ENCODE results near the gene DBT. TPM values are rescaled to one million over a fixed set of nuclear protein-coding genes. Genes with fewer than 3 reads are reported as not detected.
"Not testable (repeated sequence)": the region's sequence is repeated elsewhere in the genome, so short reads cannot be mapped to it uniquely, and the experiment has no call there.

Gene DBT
- total RNA-seq, 3 donors from 2014 or later: 12.4 to 20.7 (median 14.6) TPM

GRCh38 chr1:100219883-100220282 is 29.8 kb downstream of the DBT start:
- intact Hi-C loops (cut with DNase I, micrococcal nuclease): no loop called here
- no peaks in the 10 kb centered on the region for H3K4me1 ChIP-seq (ENCODE audit: low read depth)
- ATAC-seq: no peak
- H3K4me3 ChIP-seq: no peak overlapping the region
- no peaks in the 10 kb centered on the region for H3K36me3 ChIP-seq (ENCODE audit: low read depth)
- H3K9me3 ChIP-seq: no peaks in the 10 kb centered on the region
- DNase-seq: no peak
- no peak for TF ChIP-seq CTCF (IDR thresholded peaks at IDR 0.05)

- Histone ChIP-seq H3K4me1 (ENCODE audit: low read depth) (no peaks in the 10 kb centered on the region), H3K36me3 (ENCODE audit: low read depth) (no peaks in the 10 kb centered on the region), H3K4me3 (no peak overlapping the region), H3K9me3 (no peaks in the 10 kb centered on the region)
- DNase-seq (no peak), ATAC-seq (no peak)
- no peak for TF ChIP-seq CTCF (IDR thresholded peaks at IDR 0.05)
- intact Hi-C loops (cut with DNase I, micrococcal nuclease): no loop called here
Observed at GRCh38 chr1:100219457-100219856, 30.2 kb downstream of the DBT start.

- intact Hi-C loops (cut with DNase I, micrococcal nuclease): no loop called here
- no peak for DNase-seq
- no peak for ATAC-seq
- H3K36me3 ChIP-seq (ENCODE audit: low read depth): no peaks in the 10 kb centered on the region
- H3K4me3 ChIP-seq: no peak overlapping the region
- no peaks in the 10 kb centered on the region for H3K9me3 ChIP-seq
- no peak for TF ChIP-seq CTCF (IDR thresholded peaks at IDR 0.05)
- H3K4me1 ChIP-seq (ENCODE audit: low read depth): no peaks in the 10 kb centered on the region
Observed at GRCh38 chr1:100217834-100218233, 31.8 kb downstream of the DBT start.

GRCh38 chr1:100215101-100215500 is 34.5 kb downstream of the DBT start:
- DNase-seq (no peak), ATAC-seq (no peak)
- intact Hi-C loops (cut with DNase I, micrococcal nuclease): no loop called here
- TF ChIP-seq CTCF (IDR thresholded peaks at IDR 0.05): no peak
- Histone ChIP-seq H3K4me3 (no peak overlapping the region), H3K9me3 (no peaks in the 10 kb centered on the region), H3K36me3 (ENCODE audit: low read depth) (no peaks in the 10 kb centered on the region), H3K4me1 (ENCODE audit: low read depth) (no peaks in the 10 kb centered on the region)

GRCh38 chr1:100213141-100213540 is 36.5 kb downstream of the DBT start:
- no peaks in the 10 kb centered on the region for H3K9me3 ChIP-seq
- no peak for ATAC-seq
- no peak for TF ChIP-seq CTCF (IDR thresholded peaks at IDR 0.05)
- H3K4me3 ChIP-seq: no peak overlapping the region
- DNase-seq: no peak
- no peaks in the 10 kb centered on the region for H3K4me1 ChIP-seq (ENCODE audit: low read depth)
- intact Hi-C loops (cut with DNase I, micrococcal nuclease): no loop called here
- H3K36me3 ChIP-seq (ENCODE audit: low read depth): no peaks in the 10 kb centered on the region

GRCh38 chr1:100206301-100206700 is 43.3 kb downstream of the DBT start:
- intact Hi-C loops (cut with DNase I, micrococcal nuclease): no loop called here
- Histone ChIP-seq H3K4me1 (ENCODE audit: low read depth) (no peaks in the 10 kb centered on the region), H3K36me3 (ENCODE audit: low read depth) (no peaks in the 10 kb centered on the region), H3K4me3 (no peak overlapping the region), H3K9me3 (peaks cover 5% of the 10 kb centered on the region)
- ATAC-seq: no peak
- no peak for TF ChIP-seq CTCF (IDR thresholded peaks at IDR 0.05)
- DNase-seq: no peak

- DNase-seq; H3K4me3 ChIP-seq; H3K36me3 ChIP-seq (ENCODE audit: low read depth); H3K4me1 ChIP-seq (ENCODE audit: low read depth); intact Hi-C loops (cut with DNase I, micrococcal nuclease); ATAC-seq; H3K9me3 ChIP-seq: not testable (repeated sequence)
Observed at GRCh38 chr1:100205593-100205992, 44.0 kb downstream of the DBT start.

GRCh38 chr1:100205103-100205502 is 44.5 kb downstream of the DBT start:
- H3K36me3 ChIP-seq (ENCODE audit: low read depth); intact Hi-C loops (cut with DNase I, micrococcal nuclease); H3K9me3 ChIP-seq; DNase-seq; H3K4me1 ChIP-seq (ENCODE audit: low read depth); ATAC-seq; H3K4me3 ChIP-seq: not testable (repeated sequence)

GRCh38 chr1:100202703-100203102 is 46.9 kb downstream of the DBT start:
- H3K4me1 ChIP-seq (ENCODE audit: low read depth); ATAC-seq; H3K9me3 ChIP-seq; DNase-seq; H3K36me3 ChIP-seq (ENCODE audit: low read depth); H3K4me3 ChIP-seq; intact Hi-C loops (cut with DNase I, micrococcal nuclease): not testable (repeated sequence)
